ENCODE data around the gene CRELD1.
"Not testable (repeated sequence)": the region's sequence is repeated elsewhere in the genome, so short reads cannot be mapped to it uniquely, and the experiment has no call there.

Gene CRELD1, protein sequence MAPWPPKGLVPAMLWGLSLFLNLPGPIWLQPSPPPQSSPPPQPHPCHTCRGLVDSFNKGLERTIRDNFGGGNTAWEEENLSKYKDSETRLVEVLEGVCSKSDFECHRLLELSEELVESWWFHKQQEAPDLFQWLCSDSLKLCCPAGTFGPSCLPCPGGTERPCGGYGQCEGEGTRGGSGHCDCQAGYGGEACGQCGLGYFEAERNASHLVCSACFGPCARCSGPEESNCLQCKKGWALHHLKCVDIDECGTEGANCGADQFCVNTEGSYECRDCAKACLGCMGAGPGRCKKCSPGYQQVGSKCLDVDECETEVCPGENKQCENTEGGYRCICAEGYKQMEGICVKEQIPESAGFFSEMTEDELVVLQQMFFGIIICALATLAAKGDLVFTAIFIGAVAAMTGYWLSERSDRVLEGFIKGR

GRCh38 chr3:9933561-9934234 is at the start of gene CRELD1:
CRELD1 (plus strand) TSS chr3:9933834; CDS start chr3:9934439, 605 bp downstream.
- ATAC-seq (peak; percentile 85), DNase-seq (peak; percentile 97)

DNA sequence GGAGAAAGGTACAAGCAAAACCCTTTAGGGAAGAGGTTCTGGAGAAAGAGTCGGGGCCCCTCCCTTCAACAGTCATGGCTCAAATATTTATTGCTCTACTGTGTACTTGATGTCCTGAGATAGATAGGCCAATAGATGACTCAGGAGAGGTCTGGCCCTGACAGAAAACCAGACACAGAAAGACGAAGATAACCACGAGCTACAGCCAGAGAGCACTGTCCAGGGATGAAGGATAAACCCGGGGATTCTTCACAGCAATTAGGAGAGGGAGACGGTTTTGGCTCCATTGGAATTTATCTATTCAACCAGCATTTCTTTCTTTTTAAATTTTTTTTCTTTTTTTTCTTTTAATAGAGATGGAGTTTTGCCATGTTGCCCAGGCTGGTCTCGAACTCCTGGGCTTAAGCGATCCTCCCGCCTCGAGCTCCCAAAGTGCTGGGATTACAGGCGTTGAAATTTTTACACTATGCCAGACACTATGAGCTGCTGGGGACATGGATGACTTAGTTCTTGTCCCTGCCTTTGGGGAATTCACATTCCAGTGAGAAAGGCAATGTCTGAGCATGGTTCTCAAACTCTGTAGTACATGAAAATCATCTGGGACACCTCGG is 49.0 kb upstream of the CRELD1 start:
- ATAC-seq (no peak), DNase-seq (no peak)

- DNase-seq (no peak), ATAC-seq (no peak)
Observed at GRCh38 chr3:9886328-9886727, 47.3 kb upstream of the CRELD1 start.

- DNase-seq (no peak), ATAC-seq (no peak)
Observed at GRCh38 chr3:9887480-9887879, 46.2 kb upstream of the CRELD1 start.

DNA sequence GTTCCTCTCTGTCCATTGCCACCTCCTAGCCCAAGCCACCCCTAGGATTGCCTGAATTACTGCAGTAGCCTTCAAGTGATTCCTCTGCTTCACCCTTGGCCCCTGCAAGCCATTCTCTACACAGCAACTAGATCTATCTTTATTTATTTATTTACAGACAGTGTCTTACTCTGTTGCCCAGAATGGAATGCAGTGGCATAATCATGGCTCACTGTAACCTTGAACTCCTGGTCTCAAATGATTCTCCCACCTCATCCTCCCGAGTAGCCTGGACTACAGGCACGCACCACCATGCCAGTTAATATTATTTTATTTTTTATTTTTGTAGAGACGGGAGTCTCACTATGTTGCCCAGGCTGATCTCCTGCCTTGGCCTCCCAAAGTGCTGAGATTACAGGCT is 45.1 kb upstream of the CRELD1 start:
- no peak for DNase-seq
- ATAC-seq = no peak

- ATAC-seq = no peak
- DNase-seq = no peak
Observed at GRCh38 chr3:9889405-9889804, 44.2 kb upstream of the CRELD1 start.

DNA sequence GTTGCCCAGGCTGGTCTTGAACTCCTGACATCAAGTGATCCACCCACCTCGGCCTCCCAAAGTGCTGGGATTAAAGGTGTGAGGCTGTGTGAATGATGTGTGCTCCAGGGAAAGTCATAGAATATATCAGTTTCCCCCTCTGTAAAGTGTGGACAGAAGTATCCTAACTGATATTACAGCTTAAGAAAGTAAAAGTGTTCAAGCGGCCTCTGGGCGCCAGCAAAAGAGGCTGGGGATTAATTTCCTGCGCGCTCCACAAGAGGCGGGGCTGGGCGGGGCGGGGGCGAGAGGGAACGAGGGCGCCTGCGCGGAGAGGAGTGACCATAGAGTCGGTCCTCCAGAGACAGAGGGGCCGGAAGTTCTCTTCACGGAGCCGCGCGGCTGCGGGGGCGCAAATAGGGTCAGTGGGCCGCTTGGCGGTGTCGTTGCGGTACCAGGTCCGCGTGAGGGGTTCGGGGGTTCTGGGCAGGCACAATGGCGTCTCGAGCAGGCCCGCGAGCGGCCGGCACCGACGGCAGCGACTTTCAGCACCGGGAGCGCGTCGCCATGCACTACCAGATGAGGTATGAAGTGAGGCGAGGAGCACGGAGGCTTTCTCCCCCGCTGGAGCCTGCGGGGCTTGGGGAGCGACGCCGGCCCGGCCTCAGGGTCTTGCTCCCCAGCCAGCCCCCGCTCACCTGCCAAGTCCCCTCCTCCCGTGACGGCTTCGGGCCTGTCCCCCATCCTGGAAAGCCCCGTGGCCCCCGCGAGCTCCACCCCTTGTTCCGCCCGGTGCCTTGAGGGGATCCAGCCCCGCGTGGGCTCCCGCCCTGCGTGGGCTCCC is 43.2 kb upstream of the CRELD1 start, which contains the start of gene JAGN1:
Gene JAGN1 (plus strand): TSS at position 362 of the 823 bp plus-strand sequence. CDS start 113 bp downstream, at position 475.
- ATAC-seq (peak; percentile 82), DNase-seq (peak; percentile 93)

- DNase-seq = no peak
- no peak for ATAC-seq
Observed at GRCh38 chr3:9891072-9891622, 42.5 kb upstream of the CRELD1 start.

DNA sequence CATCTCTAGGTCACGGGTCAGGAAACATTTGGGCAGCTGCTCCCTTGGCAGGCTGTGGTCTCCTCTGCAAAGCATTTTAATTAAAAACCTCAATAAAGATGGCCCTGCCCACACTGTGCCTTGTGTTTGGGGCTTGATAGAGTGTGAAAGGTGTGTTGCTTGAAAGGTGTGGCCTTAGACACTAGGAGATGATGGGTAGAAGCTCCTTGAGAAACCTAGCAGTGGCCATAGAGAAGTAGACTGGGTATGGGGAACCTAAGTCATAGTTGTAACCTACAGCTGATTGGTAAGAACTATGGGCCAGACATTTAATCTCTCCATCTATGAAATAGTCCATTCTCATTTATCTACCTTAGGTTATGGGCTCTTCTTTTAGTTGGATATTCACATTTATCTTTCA is 39.9 kb upstream of the CRELD1 start:
- ATAC-seq (no peak), DNase-seq (no peak)

DNA sequence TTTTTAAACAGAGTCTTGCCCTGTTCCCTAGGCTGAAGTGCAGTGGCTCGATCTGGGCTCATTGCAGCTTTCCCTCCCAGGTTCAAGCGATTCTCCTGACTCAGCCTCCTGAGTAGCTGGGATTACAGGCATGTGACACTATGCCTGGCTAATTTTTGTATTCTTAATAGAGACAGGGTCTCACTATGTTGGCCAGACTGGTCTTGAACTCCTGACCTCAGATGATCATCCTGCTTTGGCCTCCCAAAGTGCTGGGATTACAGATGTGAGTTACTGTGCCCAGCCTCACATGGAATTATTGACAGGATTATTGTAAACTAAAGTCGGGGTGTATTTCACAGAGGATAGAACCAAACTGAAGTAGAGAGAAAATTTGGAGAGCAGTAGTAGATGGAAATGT is 37.9 kb upstream of the CRELD1 start:
- ATAC-seq, DNase-seq: not testable (repeated sequence)

- not testable (repeated sequence) for ATAC-seq, DNase-seq
Observed at GRCh38 chr3:9896755-9897407, 36.8 kb upstream of the CRELD1 start.

DNA sequence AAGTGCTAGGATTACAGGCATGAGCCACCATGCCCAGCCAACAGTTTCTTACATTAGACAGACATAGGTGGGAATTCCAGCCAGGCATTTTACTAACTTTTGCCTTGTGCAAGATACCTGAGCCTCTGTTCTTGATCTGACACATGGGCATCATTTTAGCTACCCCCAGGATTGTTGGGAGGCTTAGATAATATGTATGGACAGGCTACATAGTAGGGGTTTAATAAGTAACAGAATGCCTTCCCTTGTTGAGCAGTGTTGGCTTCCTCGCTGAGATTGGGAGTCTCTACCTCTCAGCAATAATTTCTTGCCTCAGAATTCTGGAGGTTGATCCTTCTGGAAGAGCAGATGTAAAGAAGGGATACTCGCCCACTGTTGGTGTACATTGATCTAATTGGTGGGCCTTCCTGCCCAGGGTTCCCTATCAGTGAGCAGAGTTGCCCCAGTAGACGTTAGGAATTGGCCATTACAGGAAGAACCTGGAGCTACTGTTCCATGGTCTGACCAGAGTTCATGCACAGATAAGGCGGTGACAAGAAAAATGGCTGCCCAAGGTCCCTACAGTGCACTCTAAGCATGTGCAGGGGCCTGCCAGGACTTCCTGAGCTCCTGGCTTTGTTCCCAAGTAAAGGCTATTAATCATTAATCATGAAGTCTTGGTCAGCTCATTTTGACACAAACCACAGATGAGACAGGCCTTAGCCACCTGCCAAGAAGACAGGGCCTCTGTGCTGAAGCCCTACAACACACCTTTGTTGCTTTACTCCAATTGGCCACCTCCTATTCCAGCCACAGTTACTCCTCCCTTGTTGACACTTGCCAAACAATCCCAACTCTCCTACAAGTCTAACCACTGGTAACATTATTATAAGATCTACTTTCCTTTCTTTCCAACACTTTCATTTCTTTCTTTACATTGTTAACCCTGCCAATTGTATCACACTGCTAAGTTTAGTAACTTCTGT is 35.9 kb upstream of the CRELD1 start:
- DNase-seq = no peak
- ATAC-seq = no peak

DNA sequence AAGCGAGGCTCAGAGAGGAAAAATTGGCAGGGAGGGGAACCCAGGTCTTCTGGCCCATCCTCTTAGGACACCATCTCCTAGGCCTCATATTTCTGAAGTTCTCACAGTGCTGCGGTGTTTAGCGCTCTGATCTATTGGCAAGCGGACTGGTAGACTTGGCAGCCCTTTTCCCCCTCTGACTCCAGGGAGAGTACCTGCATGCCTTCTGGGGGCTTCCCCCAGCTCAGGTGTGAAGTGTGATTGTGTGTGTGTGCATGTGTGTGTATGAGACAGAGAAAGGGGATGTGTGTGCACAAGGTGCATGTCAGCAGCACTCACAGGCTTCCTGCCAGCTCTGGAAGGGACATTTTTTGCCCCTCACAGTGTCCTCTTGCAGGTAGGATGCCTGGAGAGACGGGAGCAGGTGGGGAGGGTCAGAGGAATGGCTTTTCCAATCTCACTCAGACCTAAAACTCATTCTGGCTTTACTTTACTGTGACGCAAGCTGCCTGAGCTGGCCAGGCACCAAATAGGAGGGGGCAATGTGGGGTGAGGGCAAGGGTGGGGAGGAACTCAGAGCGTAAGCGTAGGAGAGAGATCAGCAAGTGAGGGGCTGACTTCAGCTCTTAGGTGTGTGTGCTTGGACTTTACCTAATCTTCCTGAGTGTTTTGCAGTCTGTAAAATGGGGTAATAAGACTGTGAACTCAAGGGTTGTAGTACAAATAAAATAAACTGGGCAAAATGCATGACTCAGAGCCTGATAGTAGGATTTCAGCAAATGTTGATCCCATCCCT is 35.0 kb upstream of the CRELD1 start:
- ATAC-seq = no peak
- DNase-seq = no peak

- DNase-seq (no peak), ATAC-seq (no peak)
Observed at GRCh38 chr3:9899289-9899791, 34.3 kb upstream of the CRELD1 start.

GRCh38 chr3:9900965-9901415 is 32.6 kb upstream of the CRELD1 start:
- ATAC-seq, DNase-seq: not testable (repeated sequence)

DNA sequence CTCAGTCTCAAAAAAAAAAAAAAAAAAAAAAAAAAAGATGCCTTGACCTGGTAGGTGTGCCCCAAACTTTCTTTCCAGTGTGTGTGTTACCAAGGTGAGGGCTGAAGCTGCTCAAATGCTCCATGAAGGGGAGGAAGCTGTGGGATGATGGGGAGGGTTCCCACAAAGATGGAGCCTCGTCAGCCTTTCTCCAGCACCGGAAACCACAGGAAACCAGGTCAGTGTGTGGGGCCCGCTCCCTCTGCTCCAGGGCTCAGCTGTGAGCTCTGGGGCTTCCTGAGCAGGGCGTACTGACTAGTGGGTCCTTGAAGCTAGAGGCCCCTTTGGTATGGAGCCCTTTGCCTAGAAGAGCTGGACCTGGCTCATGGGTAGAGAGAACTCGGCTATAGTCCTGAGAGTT is 31.7 kb upstream of the CRELD1 start:
- peak; percentile 70 for ATAC-seq
- peak; percentile 50 for DNase-seq

- DNase-seq (peak; percentile 33), ATAC-seq (peak; percentile 67)
Observed at GRCh38 chr3:9902372-9903237, 31.0 kb upstream of the CRELD1 start, which contains the start of gene IL17RE. IL17RE (plus strand) TSS chr3:9902848; CDS start chr3:9902933, 85 bp downstream.

- DNase-seq = peak; percentile 37
Observed at GRCh38 chr3:9903238-9903624, 30.4 kb upstream of the CRELD1 start.

More at GRCh38 chr3:9903238-9903624, 30.4 kb upstream of the CRELD1 start:
- no peak for ATAC-seq
